GM13977 (cell line): ENCODE data around the gene CYP4F2.

ENCODE experiments used
- DNase-seq: peaks from one replicate; pipeline ENCODE4 v3.0.0; 2012; ENCODE audit warnings: low spot score
- CTCF ChIP-seq: IDR thresholded peaks from 2 replicates; pipeline ENCODE4 v1.5.1; 2012; ENCODE audit warnings: mild to moderate bottlenecking, control low read depth; ENCODE audit not compliant: insufficient read depth; ENCODE audit errors: extremely low read depth, missing control alignments
- in situ Hi-C: fragments of 300-500 bp; cut with MboI; formaldehyde crosslinking; loops from one replicate; pipeline ENCODE4 v1.12.0; 2022; ENCODE audit warnings: low sequenced_read_pairs, low pct_unique_long_range_greater_than_20kb, mixed read lengths, inconsistent platforms; ENCODE audit not compliant: unreplicated experiment

CYP4F2 gene

GRCh38 chr19:15897738-15898276 is at the start of gene CYP4F2:
CYP4F2 (minus strand) TSS chr19:15898074; CDS start chr19:15897611, 463 bp downstream.
- no peak for DNase-seq
- in situ Hi-C loops: no loop called here
- no peak for TF ChIP-seq CTCF

GRCh38 chr19:15945301-15945700 is 47.4 kb upstream of the CYP4F2 start:
- TF ChIP-seq CTCF: no peak
- in situ Hi-C loops: loop anchor here (25.0 kb wide), 1 partner anchor 883 kb away; no protein-coding TSS in a partner anchor
- no peak for DNase-seq

- no peak for DNase-seq
- TF ChIP-seq CTCF: no peak
- in situ Hi-C loops: loop anchor here (25.0 kb wide), 1 partner anchor 882 kb away; no protein-coding TSS in a partner anchor
Measured at GRCh38 chr19:15944401-15944800, 46.5 kb upstream of the CYP4F2 start.

- TF ChIP-seq CTCF: no peak
- in situ Hi-C loops: loop anchor here (25.0 kb wide), 1 partner anchor 875 kb away; no protein-coding TSS in a partner anchor
- DNase-seq: no peak
Measured at GRCh38 chr19:15937771-15938170, 39.9 kb upstream of the CYP4F2 start.

GRCh38 chr19:15936950-15937349 is 39.1 kb upstream of the CYP4F2 start:
- DNase-seq: no peak
- in situ Hi-C loops: loop anchor here (25.0 kb wide), 1 partner anchor 875 kb away; no protein-coding TSS in a partner anchor
- TF ChIP-seq CTCF: no peak

- no peak for DNase-seq
- no peak for TF ChIP-seq CTCF
- in situ Hi-C loops: loop anchor here (25.0 kb wide), 1 partner anchor 874 kb away; no protein-coding TSS in a partner anchor
Measured at GRCh38 chr19:15936173-15936572, 38.3 kb upstream of the CYP4F2 start.
